GM21717 (cell line): ENCODE results near the gene BNIP2.
"Not testable (repeated sequence)": the region's sequence is repeated elsewhere in the genome, so short reads cannot be mapped to it uniquely, and the experiment has no call there.

Source experiments
- ATAC-seq: cut with Tn5 transposase; IDR thresholded peaks from one replicate; pipeline ENCODE4 v1.9.1; 2021; ENCODE audit warnings: mild to moderate bottlenecking, moderate library complexity; ENCODE audit not compliant: unreplicated experiment

Gene BNIP2

GRCh38 chr15:59688782-59689625 is at the start of gene BNIP2:
BNIP2 (minus strand) TSS chr15:59689320; CDS start chr15:59682457, 6,863 bp downstream.
- ATAC-seq = peak; percentile 82

- no peak for ATAC-seq
Measured at GRCh38 chr15:59738676-59739075, 49.6 kb upstream of the BNIP2 start.

GRCh38 chr15:59736181-59736580 is 47.1 kb upstream of the BNIP2 start:
- no peak for ATAC-seq

- no peak for ATAC-seq
Measured at GRCh38 chr15:59725151-59725486, 36.0 kb upstream of the BNIP2 start.

GRCh38 chr15:59723687-59724346 is 34.7 kb upstream of the BNIP2 start:
- no peak for ATAC-seq

- no peak for ATAC-seq
Measured at GRCh38 chr15:59722476-59722875, 33.4 kb upstream of the BNIP2 start.

GRCh38 chr15:59722037-59722436 is 32.9 kb upstream of the BNIP2 start:
- ATAC-seq = no peak

GRCh38 chr15:59721411-59721810 is 32.3 kb upstream of the BNIP2 start:
- ATAC-seq = no peak

- ATAC-seq = no peak
Measured at GRCh38 chr15:59713177-59713576, 24.1 kb upstream of the BNIP2 start.

- ATAC-seq = no peak
Measured at GRCh38 chr15:59711451-59712243, 22.5 kb upstream of the BNIP2 start.

GRCh38 chr15:59707619-59708018 is 18.5 kb upstream of the BNIP2 start:
- no peak for ATAC-seq

GRCh38 chr15:59703979-59704796 is 15.1 kb upstream of the BNIP2 start:
- ATAC-seq = no peak

- no peak for ATAC-seq
Measured at GRCh38 chr15:59702351-59702750, 13.2 kb upstream of the BNIP2 start.

GRCh38 chr15:59701880-59702279 is 12.8 kb upstream of the BNIP2 start:
- no peak for ATAC-seq

- no peak for ATAC-seq
Measured at GRCh38 chr15:59699810-59700431, 10.8 kb upstream of the BNIP2 start.

GRCh38 chr15:59698065-59698464 is 8.9 kb upstream of the BNIP2 start:
- ATAC-seq = not testable (repeated sequence)

- ATAC-seq = no peak
Measured at GRCh38 chr15:59696332-59696731, 7.2 kb upstream of the BNIP2 start.

- ATAC-seq = no peak
Measured at GRCh38 chr15:59694779-59695178, 5.7 kb upstream of the BNIP2 start.

- ATAC-seq = no peak
Measured at GRCh38 chr15:59691194-59691805, 2.2 kb upstream of the BNIP2 start.
